GM19239 (cell line): ENCODE measurements around the gene CYB5R4.
"Not testable (repeated sequence)": the region's sequence is repeated elsewhere in the genome, so short reads cannot be mapped to it uniquely, and the experiment has no call there.

Experiments used
- DNase-seq: peaks from one replicate; pipeline ENCODE4 v3.0.0; 2011; ENCODE audit warnings: low spot score; ENCODE audit not compliant: insufficient read length
- FAIRE-seq: peaks from 2 replicates; lab custom pipeline; 2011; peaks lifted over from hg19 to GRCh38; lab: Jason Lieb, UNC

CYB5R4 gene

GRCh38 chr6:83860782-83861495 is 1.4 kb downstream of the CYB5R4 start:
- peak; percentile 76 for FAIRE-seq
- DNase-seq = no peak

GRCh38 chr6:83862776-83863471 is 3.4 kb downstream of the CYB5R4 start:
- FAIRE-seq (no peak), DNase-seq (no peak)

GRCh38 chr6:83867043-83867442 is 7.6 kb downstream of the CYB5R4 start:
- DNase-seq (no peak), FAIRE-seq (no peak)

- no peak for DNase-seq
- FAIRE-seq = no peak
These were observed 8.2 kb downstream of the CYB5R4 start for GRCh38 chr6:83867527-83868161.

GRCh38 chr6:83868639-83869038 is 9.2 kb downstream of the CYB5R4 start:
- no peak for DNase-seq
- FAIRE-seq = no peak

GRCh38 chr6:83870649-83871048 is 11.2 kb downstream of the CYB5R4 start:
- FAIRE-seq (no peak), DNase-seq (no peak)

GRCh38 chr6:83872386-83873118 is 13.1 kb downstream of the CYB5R4 start:
- DNase-seq (no peak), FAIRE-seq (no peak)

- no peak for DNase-seq
- no peak for FAIRE-seq
These were observed 14.4 kb downstream of the CYB5R4 start for GRCh38 chr6:83873869-83874268.

GRCh38 chr6:83875843-83876242 is 16.4 kb downstream of the CYB5R4 start:
- DNase-seq (no peak), FAIRE-seq (no peak)

- DNase-seq = no peak
- no peak for FAIRE-seq
These were observed 19.6 kb downstream of the CYB5R4 start for GRCh38 chr6:83878902-83879644.

GRCh38 chr6:83879746-83880145 is 20.3 kb downstream of the CYB5R4 start:
- FAIRE-seq (no peak), DNase-seq (no peak)

- FAIRE-seq (no peak), DNase-seq (no peak)
These were observed 23.8 kb downstream of the CYB5R4 start for GRCh38 chr6:83883240-83883639.

- peak; percentile 93 for FAIRE-seq
These were observed 25.0 kb downstream of the CYB5R4 start for GRCh38 chr6:83884523-83884922.

GRCh38 chr6:83885984-83886383 is 26.5 kb downstream of the CYB5R4 start:
- FAIRE-seq (no peak), DNase-seq (no peak)

More at GRCh38 chr6:83884523-83884922, 25.0 kb downstream of the CYB5R4 start:
- DNase-seq = peak; percentile 7

GRCh38 chr6:83889621-83890020 is 30.1 kb downstream of the CYB5R4 start:
- DNase-seq = no peak
- no peak for FAIRE-seq

GRCh38 chr6:83890520-83890919 is 31.0 kb downstream of the CYB5R4 start:
- DNase-seq (no peak), FAIRE-seq (no peak)

GRCh38 chr6:83891586-83891985 is 32.1 kb downstream of the CYB5R4 start:
- no peak for FAIRE-seq

GRCh38 chr6:83893024-83893423 is 33.5 kb downstream of the CYB5R4 start:
- no peak for FAIRE-seq
- no peak for DNase-seq

More at GRCh38 chr6:83891586-83891985, 32.1 kb downstream of the CYB5R4 start:
- no peak for DNase-seq

GRCh38 chr6:83897094-83897493 is 37.6 kb downstream of the CYB5R4 start:
- FAIRE-seq, DNase-seq: not testable (repeated sequence)

- FAIRE-seq = no peak
These were observed 42.1 kb downstream of the CYB5R4 start for GRCh38 chr6:83901624-83902023.

More at GRCh38 chr6:83901624-83902023, 42.1 kb downstream of the CYB5R4 start:
- DNase-seq = no peak
